HepG2 (cell line): Measurements from ENCODE around the gene PXMP4. TPM values are rescaled to one million over a fixed set of nuclear protein-coding genes. Genes with fewer than 3 reads are reported as not detected.

Experiments
- CEBPB ChIP-seq: IDR thresholded peaks from 2 replicates; pipeline ENCODE4 v1.6.1; 2011; ENCODE audit warnings: low read depth, low read length, improper control_type of control experiment, borderline replicate concordance
- FOXJ3 ChIP-seq: sonication (generic); formaldehyde crosslinking; IDR thresholded peaks from 2 replicates; pipeline ENCODE4 v1.4.0; 2020; ENCODE audit warnings: missing genetic modification reagents, mild to moderate bottlenecking, borderline replicate concordance
- IRF2 ChIP-seq: IDR thresholded peaks from 2 replicates; pipeline ENCODE4 v1.6.1; 2018; ENCODE audit warnings: missing genetic modification reagents, missing compliant biosample characterization
- LRRFIP1 ChIP-seq: sonication (generic); formaldehyde crosslinking; conservative IDR thresholded peaks from 2 replicates; pipeline ENCODE4 v1.4.0; 2020; ENCODE audit warnings: missing genetic modification reagents
- MTA1 ChIP-seq: sonication (generic); formaldehyde crosslinking; IDR thresholded peaks from 2 replicates; pipeline ENCODE4 v1.4.0; 2020; ENCODE audit warnings: missing genetic modification reagents, mild to moderate bottlenecking, borderline replicate concordance
- PAWR ChIP-seq: sonication (generic); formaldehyde crosslinking; IDR thresholded peaks from 2 replicates; pipeline ENCODE4 v1.4.0; 2020; ENCODE audit warnings: missing genetic modification reagents, mild to moderate bottlenecking, borderline replicate concordance
- POLR2A ChIP-seq, 2 experiments: IDR thresholded peaks; 2 replicates each; pipeline ENCODE4 v1.6.1; 2011; ENCODE audit warnings: low read depth in 2 of 2, low read length in 2 of 2, mild to moderate bottlenecking in 1 of 2, moderate library complexity in 1 of 2; ENCODE audit not compliant: insufficient read depth in 1 of 2
- PPARG ChIP-seq: conservative IDR thresholded peaks from 2 replicates; pipeline ENCODE4 v1.6.1; 2016; ENCODE audit warnings: missing biosample characterization, missing genetic modification reagents
- RBFOX2 ChIP-seq: fragments of 200-400 bp; formaldehyde crosslinking; IDR thresholded peaks from 2 replicates; pipeline ENCODE4 v1.6.1; 2017; ENCODE audit warnings: low read depth, mild to moderate bottlenecking, low read length
- TBP ChIP-seq: sonication (generic); formaldehyde crosslinking; IDR thresholded peaks from 2 replicates; pipeline ENCODE4 v1.5.0; 2020; ENCODE audit warnings: missing genetic modification reagents
- TCF7 ChIP-seq: sonication (generic); IDR thresholded peaks from 2 replicates; pipeline ENCODE4 v1.6.1; 2016; ENCODE audit warnings: antibody characterized with exemption, low read depth
- ZBTB10 ChIP-seq: sonication (generic); formaldehyde crosslinking; IDR thresholded peaks from 2 replicates; pipeline ENCODE4 v1.4.0; 2020; ENCODE audit warnings: missing genetic modification reagents, borderline replicate concordance
- ZHX2 ChIP-seq, 2 experiments: sonication (generic) in 1 of 2; formaldehyde crosslinking in 1 of 2; IDR thresholded peaks; 2 replicates each; pipeline versions ENCODE4 v1.6.1 to v1.9.0; 2014 to 2022; ENCODE audit warnings: antibody characterized with exemption in 1 of 2, borderline replicate concordance in 1 of 2, inconsistent platforms in 1 of 2, low read depth in 1 of 2, missing genetic modification reagents in 1 of 2
- ZNF563 ChIP-seq: sonication (generic); formaldehyde crosslinking; IDR thresholded peaks from 2 replicates; pipeline ENCODE4 v1.8.0; 2022; ENCODE audit warnings: mild to moderate bottlenecking, moderate library complexity, missing genetic modification reagents
- polyA plus RNA-seq, 8 experiments: library from polyadenylated mRNA; depleted of rRNA in 3 of 8; stranded (reverse) in 7 of 8; unstranded in 1 of 8; fragments of >200 nt; fragmentation: Illumina TruSeq in 4 of 8; extraction: Trizol in 4 of 8; gene quantifications; 2 replicates each; pipeline versions ENCODE4 v1.2.1 to v1.2.3, GENCODE V29; 2011 to 2016; ENCODE audit warnings: low read depth in 4 of 8, missing spikeins in 1 of 8, mixed read lengths in 1 of 8; ENCODE audit not compliant: insufficient read depth in 1 of 8
- total RNA-seq, 5 experiments: library from RNA; depleted of rRNA; stranded (reverse); fragments of >200 nt; fragmentation: Illumina TruSeq; extraction: Trizol; gene quantifications; 2 replicates each; pipeline ENCODE4 v1.2.3, GENCODE V29; 2016; ENCODE audit warnings: low read depth in 1 of 5

Gene PXMP4
- total and polyA plus RNA-seq, 2 of the 13 experiments (the other 11 are each of a cell fraction or from before 2014, with no cell fraction given) = not detected

GRCh38 chr20:33667676-33668465 is 52.2 kb downstream of the PXMP4 start (continued):
- TF ChIP-seq ZHX2 (IDR thresholded peaks at IDR 0.05; ENCODE audit: low read depth) (peak; percentile 87), ZHX2 (CRISPR knock-in tag; IDR thresholded peaks at IDR 0.05; ENCODE audit: borderline replicate concordance) (no peak), MTA1 (CRISPR knock-in tag) (peak; percentile 59; the same call in 1 of the 2 replicates), ZNF563 (CRISPR knock-in tag) (peak; percentile 51; the same call in 1 of the 2 replicates), TBP (CRISPR knock-in tag) (no peak), POLR2A (IDR thresholded peaks at IDR 0.05; ENCODE audit: insufficient read depth in 1 of 2, low read depth in 2 of 2, low read length in 2 of 2) (0 out of 4 replicates have a peak, but pooled peaks of 1 of the 2 experiments have one; percentile 26), PPARG (no peak), ZBTB10 (CRISPR knock-in tag) (no peak), IRF2 (CRISPR knock-in tag) (no peak; the same call in 1 of the 2 replicates), TCF7 (no peak), CEBPB (no peak), LRRFIP1 (CRISPR knock-in tag) (no peak), FOXJ3 (no peak), PAWR (CRISPR knock-in tag) (no peak), RBFOX2 (peak; percentile 86)
